Activated effector memory CD4-positive, alpha-beta T cell treated with anti-CD3 and anti-CD28 coated beads, Interleukin-2, amount 50 U/mL, for 16 hours (primary cell): Measurements from ENCODE around the gene SHFL.

ENCODE experiments used
- DNase-seq: peaks from one replicate; pipeline ENCODE4 v3.0.0-alpha.2; 2020

Gene SHFL

DNA sequence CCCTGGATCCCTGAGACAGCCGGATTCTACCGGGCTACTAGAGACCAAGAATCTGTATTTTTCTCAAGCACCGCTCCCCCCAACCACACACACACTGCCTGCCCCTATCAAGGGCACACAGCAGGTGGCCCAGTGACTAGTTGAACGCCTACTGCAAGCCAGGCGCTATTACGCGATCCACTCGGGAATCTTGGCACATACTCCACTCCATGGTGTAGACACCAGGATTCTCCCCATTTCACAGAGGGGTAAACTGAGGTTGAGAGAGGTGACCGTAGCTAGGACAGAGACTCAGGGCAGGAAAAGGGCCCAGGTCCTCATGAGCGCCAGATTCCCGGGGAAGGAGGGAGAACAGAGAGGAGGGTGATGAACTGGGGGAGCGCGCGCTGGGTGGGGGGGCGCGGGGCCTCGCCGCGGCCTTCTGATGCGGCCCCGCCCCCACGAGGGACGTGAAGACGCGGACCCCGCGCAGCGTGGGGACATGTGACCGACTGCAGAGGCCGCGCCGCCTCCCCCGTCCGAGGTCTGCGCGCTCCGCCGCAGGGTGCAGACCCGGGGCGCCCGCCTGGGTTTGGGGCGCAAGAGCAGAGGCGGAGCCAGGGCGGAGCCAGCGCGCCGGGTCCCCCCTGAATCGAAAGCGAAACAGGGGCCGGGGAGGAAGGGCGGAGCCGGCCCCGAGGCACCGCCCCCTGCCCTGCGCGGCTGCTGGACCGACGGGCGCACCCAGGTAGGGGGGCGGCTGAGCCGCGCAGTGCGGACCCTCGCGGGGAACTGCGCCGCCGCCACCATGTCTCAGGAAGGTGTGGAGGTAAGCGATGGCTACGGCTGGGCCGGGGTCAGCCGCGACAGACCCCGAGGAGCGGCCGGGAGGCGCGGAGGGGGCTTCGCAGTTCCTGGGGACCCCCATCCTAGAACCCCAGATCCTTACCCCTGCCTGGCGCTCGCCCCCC is at the start of gene SHFL:
SHFL (plus strand) TSS at position 677 of the 950 bp plus-strand sequence; CDS start at position 788, 111 bp downstream.
- peak; percentile 94 for DNase-seq

DNA sequence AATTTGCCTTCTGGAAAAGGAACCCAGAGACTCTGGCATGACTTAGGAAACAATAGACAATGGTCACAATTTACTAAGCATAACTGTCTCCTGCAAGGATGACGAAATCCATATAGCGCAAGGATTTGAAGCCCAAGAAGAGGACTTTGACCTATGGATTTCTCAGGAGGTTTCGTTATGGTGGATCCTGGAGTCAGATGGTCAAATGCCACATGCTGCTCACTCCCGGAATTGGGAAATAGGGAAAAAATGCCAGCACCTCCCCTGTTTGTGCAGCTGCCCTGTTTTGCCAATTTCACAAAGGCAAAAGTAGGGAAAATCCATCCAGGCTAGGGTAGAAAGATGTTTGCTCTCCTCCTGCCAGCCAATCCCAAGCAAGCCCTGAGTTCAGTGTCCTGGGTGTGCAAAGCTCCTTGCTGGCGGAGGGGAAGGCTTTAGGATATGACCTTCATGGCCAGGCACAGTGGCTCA is 49.5 kb upstream of the SHFL start:
- no peak for DNase-seq

DNA sequence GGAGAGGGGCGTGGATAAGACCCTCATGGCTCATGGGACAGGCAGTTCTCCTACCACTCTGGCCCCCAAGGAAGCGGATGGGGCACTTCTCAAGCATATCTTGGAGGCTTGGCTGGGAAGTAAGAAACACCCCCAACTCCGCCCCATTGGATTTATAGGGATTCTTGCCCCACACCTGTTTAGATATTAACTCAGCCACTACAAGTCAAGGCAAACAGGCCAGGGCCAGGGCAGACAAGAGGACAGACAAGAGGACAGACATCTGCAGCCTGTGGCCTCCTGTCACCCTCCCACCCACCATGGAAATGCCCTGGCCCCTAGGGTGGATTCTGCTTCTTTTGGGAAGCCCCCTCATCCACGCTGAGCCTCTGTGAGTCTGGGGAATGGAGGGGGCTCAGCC is 48.8 kb upstream of the SHFL start:
- DNase-seq = no peak

DNA sequence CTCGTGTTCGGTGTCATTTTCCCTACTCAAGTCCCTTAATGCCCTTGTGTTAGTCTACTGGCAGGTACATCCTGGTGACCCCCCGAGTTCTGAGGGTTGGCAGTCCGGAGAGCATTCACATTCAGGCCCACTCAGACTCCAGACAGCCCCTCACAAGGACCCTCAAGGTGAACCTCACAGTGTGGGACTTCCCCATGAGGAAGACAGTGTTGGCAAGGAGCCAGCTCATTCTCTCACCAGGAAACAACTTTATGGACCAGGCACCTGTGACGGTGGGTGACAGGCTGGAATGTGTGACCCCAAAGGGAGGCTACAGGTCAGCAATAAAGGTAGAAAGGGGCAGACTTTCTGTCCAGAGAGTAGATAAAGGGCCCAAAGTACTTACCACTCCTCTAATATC is 48.3 kb upstream of the SHFL start:
- no peak for DNase-seq

DNA sequence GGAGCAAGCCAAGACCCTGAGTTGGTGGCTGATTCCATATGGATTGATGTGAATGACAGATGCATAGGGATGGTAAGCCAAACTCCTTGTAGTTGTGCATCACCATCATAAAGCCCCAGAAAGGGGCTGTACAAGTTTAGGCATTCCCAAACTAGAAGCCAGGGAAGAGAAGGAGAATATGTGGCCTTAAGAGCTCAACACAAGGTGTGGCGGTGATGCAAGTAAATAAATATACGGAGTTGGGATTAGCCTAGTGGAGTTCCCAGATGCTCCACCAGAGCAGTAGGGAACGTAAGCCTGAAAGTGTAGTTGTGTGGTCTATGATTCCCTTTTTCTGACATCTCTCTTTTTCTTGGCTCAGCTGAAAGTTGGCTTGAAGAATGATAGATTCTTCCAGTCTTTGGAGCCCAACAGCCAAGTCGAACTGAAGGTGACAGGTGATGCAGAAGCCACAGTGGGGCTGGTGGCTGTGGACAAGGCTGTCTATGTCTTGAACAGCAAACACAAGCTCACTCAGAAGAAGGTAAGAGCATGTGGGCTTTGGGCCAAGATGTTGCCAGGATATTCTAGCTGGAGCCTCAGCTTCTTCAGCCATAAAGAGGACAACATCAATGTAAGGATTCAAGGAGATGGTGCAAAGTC is 42.7 kb upstream of the SHFL start:
- DNase-seq = no peak

DNA sequence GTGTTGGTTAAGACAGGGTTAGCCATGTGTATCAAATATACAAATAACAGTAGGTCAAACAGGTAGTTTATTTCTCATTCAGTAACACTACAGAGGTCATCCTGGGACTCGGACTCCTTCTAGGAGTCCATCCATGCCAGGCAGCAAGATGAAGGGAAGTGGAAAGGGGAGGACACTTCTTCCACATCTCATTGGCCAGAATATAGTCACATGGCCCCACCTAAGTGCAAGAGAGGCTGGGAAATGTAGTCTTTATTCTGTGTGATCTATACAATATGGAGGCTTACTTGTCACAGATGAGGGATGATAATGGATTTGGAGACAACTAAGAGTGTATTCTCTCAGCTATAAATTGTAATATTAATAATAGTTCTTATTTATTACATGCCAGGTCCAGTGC is 41.7 kb upstream of the SHFL start:
- DNase-seq = no peak

DNA sequence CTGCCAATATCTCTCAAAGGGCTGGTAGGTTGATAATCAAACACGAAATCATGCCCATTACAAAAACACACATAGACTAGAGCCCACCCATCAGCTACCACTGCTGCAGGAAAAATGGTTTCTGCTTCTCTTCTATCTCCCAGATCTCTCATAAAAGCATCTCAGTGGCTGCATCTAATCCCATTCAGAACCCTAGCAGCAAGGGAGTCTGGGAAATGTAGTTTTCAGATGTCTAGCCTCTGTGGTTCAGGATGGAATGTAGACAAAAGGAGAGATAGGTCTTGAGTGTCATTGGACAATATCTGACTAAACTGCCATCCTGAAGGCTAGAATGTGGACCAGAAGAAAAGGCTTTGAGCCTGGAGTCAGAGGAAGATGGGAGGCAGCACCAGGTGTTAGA is 40.7 kb upstream of the SHFL start:
- no peak for DNase-seq

DNA sequence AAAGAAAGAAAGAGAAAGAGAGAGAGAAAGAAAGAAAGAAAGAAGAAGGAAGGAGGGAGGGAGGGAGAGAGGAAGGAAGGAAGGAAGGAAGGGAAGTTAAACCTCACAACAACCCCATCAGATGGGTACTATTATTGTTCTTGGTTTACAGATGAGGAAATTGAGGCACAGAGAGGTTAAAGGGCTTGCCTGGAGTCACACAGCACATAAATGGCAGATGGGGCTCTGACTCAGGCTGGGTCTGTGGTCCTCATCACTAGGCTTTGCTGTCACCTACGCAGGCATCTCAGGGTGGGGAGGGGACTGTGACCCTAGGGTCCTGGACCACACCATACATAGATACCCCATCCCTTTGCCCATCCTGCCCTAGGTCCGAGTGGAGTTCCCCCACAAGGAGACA is 36.5 kb upstream of the SHFL start:
- no peak for DNase-seq

DNA sequence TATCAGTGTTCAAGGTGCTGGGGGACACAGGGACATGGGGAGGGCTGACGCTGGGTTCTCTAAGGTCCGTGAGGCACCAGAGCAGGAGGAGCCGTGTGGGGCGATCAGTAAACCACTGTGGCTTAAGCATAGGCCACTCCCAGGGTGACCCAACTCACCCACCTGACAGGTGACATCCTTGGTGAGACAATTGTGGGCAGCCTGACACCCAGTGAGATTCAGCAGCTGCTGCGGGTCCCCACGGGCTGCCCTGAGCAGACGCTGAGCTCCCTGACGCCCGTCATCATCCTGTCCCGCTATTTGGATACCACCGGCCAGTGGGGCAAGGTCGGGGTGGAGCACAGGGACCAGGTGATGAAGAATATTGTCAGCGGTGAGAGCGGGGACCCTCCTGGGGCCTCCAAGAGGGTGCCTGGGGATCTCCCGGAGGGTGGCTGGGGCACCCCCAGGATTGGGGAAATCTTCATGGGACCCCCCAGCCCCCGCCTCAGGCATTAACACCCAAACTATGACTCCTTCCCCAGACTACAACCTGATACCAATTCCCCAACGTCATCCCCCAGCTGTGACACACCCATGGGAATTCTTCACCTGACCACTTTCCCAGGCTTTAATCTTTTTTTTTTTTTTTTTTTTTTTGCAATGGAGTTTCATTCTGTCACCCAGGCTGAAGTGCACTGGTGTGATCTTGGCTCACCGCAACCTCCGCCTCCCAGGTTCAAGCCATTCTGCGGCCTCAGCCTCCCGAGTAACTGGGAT is 33.3 kb upstream of the SHFL start:
- DNase-seq = no peak

DNA sequence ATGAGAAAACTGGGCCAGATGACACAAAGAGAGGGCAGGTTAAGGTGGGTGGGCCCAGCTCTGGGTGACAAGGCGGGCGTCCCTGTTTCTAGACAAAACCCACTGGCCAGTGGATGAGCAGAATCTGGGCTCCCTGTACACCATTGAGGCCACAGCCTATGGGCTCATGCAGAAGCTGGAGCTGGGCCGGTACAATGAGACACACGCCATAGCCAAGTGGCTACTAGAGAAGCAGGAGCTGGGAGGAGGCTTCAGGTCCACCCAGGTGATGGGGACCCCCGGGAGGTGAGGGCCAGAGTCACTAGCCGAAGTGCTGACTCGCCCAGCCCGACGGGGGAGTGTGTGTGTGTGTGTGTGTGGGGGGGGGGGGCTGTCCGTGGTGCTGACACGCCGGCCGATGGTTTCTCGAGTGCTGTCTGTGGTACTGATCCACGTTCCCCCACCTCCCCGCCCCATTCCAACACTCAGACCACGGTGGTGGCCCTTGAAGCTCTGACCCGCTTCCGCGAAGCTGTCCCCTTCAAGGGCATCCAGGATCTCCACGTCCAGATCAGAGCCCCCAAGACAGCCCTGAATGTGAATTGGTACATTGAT is 24.3 kb upstream of the SHFL start:
- no peak for DNase-seq

DNA sequence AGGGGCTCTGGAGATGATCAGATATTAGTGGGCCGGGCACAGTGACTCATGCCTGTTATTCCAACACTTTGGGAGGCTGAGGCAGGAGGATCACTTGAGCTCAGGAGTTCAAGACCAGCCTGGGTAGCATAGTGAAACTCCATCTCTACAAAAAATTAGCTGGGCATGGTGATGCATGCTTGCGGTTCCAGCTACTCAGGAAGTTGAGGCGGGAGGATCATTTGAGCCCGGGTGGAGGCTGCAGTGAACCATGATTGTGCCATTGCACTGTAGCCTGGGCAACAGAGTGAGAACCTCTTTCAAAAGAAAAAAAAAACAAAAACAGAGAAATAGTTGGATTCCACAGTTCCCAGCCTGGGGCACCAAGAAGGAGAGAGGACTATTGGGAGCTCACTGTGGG is 17.9 kb upstream of the SHFL start:
- DNase-seq = no peak

DNA sequence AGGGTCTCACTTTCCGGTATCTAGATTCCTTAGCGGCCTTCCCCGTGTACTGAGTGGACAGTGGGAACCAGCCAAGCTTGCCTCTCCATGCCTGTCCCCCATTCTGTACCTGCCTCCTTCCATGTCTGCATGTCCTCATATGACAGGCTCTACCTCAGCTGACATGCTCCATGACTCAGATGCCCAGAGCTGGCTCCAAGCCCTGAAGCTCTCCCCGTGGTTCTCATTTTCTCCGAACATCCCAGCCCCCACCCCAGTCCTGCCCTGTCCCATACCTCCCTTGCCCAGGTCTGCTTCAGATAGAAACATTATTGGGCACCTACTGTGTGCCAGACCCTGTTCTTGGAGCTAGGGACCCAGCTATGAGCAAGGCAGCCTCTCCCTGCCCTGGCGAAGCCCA is 17.1 kb upstream of the SHFL start:
- DNase-seq = no peak

DNA sequence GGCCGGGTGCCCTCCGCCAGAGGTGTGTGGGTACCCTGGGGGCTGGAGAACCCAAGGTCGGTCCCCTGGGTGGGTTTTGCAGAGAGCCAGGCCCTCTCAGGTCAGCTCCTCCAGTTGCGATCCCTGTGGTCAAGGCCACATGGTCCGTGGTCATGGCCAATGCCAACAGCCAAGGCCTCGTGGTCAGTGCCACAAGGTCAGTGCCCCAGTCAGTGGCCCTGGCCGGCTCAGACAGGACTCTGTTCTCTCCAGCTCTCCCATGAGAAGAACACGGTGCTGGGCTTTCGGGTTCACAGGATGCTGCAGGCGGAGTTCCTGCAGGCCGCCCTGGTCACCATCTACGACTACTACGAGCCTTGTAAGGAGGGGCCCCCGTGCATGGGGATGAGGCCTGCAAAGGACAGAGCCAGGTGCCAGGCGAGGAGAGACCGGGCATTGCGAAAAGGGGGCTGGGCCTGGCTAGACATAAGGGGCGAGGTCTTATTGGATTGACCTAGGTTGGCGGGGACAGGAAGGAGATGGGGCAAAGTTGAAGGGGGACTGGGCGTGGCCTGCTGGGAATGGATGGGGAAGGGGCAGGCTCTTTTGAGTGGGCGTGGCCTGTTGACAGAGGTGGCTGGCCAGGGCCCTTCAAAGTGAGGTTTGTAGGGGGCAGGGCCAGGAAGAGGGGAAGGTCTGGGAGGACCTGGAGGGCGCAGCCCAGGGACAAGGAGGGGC is 15.2 kb upstream of the SHFL start:
- DNase-seq = no peak

DNA sequence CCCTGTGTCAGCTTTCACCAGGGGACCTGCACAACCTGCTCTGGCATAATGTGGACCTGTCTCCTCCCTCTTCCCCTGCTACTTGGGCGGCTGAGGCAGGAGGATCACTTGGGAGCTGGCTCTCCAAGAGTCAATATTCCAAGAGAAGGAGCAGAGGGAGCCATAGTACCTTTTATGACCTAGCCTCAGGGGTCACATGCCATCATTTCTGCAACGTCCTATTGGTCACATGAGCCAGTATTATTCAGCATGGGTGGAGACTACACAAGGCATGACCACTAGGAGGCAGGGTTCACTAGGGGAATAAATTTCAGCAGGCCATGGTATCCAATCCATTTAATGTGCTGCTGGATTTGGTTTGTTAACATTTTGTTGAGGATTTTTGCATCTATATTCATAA is 12.0 kb upstream of the SHFL start:
- peak; percentile 75 for DNase-seq

DNA sequence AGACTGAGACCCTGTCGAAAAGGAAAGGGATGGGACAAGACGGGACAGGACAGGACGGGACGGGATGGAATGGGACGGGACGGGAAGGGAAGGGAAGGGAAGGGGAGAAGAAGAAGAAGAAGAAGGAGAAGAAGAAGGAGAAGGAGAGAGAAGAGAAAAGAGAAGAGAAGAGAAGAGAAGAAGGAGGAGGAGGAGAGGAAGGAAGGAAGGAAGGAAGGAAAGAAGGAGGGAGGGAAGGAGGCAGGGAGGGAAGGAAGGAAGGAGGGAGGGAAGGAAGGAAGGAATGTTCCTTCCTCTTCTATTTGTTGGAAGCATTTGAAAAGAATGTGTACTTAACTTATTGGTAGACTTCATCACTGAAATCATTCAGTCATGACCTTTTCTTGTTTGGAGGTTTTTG is 9.6 kb upstream of the SHFL start:
- DNase-seq = no peak

DNA sequence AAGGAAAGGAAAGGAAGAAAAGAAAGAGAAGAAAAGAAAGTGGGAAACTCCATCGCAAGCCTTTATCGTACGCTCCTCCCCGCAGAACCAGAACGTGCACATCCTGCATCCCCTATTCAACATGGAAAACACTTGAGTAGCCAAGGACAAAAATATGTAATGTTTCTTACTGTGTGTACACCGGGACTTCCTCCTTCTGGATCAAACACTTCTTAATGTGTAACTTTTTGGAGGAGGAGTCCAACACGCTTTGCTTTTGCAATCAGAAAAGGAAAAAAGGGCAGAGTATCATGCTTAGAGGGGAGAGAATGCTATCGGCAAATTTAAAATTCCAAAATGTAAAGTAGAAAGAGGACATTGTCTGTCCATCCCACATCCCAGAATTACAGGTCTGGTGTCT is 7.8 kb upstream of the SHFL start:
- no peak for DNase-seq

DNA sequence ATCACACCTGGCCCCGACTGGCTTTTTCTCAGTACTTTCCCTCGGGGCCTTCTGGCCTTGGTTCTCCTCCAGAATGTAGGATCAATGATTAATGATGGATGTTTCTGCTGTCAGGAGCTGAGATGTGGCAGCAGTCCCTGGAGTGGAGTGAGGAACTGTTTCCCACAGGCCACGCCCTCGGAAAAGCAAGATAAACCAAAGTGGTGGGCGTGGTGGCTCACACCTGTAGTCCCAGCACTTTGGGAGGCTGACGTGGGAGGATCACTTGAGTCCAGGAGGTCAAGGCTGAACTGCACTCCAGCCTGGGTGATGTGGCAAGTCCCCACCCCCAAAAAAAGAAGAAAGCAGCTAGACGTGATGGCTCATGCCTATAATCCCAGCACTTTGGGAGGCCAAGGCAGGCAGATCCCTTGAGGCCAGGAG is 7.1 kb upstream of the SHFL start:
- no peak for DNase-seq

DNA sequence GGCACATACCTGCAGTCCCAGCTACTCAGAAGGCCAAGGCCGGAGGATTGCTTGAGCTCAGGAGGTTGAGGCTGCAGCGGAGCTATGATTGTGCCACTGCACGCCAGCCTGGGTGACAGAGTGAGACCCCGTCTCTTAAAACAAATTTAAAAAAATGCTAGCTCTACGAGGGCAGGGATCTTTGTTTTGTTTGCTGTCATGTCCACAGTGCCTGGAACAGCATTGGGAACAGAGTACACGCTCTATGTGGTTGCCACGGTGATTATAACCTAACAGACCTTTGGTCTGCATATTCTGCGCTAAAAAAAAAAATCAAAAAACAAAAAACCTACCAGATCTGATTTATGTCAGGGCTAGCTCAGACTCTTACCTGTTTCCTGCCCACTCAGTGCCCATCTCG is 2.2 kb upstream of the SHFL start:
- DNase-seq = no peak

DNA sequence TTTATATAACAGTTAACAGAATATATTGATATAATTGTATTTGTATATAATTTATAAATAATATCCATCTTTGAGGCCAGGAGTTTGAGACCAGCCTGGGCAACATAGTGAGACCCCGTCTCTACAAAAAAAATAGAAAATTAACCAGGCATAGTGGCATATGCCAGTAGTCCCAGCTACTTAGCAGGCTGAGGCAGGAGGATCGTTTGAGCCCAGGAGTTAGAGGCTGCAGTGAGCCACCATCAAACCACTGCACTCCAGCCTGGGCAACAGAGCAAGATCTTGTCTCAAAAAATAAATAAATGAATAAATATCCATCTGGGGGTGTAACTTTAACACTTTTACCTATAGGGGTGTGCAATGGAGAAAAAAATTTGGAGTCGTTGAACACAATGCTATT is 1.3 kb upstream of the SHFL start:
- DNase-seq = no peak

DNA sequence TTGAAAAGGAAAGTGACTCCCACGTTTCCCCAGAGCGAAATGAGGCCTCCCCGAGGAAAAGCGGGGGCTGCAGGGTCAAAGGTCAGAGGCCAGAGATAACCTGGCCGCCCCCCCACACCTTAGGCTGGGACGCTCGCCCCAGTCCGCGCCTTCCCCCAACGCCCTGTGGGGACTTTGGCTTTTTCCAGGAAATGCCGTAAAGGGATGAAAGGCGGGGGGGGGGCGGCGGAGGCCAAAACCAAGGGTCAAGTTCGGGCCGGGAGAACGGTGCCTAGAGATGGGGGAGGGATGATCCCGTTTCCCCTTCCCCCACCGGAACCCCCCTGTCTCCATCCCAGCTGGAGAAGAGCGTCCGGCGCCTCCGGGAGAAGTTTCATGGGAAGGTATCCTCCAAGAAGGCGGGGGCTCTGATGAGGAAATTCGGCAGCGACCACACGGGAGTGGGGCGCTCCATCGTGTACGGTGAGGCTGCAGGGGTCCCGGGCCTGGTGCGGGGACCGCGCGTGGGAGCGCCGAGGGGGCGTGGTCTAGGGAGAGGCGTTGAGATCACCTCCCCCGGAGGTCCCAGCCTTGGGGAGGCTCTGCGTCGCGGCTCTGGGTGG is 575 bp downstream of the SHFL start:
- peak; percentile 77 for DNase-seq

DNA sequence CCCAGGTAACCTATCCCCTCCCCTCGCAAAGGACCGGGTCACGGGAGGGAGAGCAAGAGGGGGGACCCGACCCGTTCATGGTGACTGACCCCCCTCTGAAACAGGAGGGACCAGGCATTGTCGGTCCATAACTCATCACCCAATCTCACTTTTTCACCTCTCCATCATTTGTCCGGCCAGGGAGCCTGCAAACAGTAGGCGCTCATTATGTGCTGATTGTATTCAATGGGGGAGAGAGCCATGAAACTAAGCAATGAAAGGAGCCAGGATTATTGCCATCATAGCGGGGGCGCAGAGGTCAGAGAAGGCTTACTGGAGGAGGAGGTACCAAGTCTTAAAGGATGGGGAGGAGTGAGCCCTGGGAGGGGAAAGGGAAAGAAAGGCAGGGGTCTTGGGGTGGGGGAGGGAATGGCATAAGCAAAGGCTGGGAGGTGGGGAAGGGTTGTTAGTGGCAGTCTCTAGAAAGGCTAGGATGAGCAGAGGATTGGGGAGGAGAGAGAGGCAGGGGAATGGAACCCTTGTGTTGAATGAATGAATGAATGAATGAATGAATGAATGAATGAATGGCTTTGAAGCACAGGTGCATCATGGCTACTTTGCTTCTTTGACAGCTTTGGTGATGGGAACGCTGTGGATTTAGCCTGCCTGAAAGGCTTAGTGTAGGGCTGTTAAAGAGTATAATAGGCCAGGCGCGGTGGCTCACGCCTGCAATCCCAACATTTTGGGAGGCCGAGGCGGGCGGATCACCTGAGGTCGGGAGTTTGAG is 1.4 kb downstream of the SHFL start:
- DNase-seq = no peak
